ENCODE data around the gene ANKS1A.
"Not testable (repeated sequence)": the region's sequence is repeated elsewhere in the genome, so short reads cannot be mapped to it uniquely, and the experiment has no call there.

GRCh38 chr6:34999962-35000361 lies 110.9 kb downstream of the ANKS1A start:
- not testable (repeated sequence) for TF ChIP-seq CTCF, POLR2A (IDR thresholded peaks at IDR 0.05)

Measured in testis (tissue), 2 donors.